ENCODE data around the gene TMEM176B.

GRCh38 chr7:150824379-150825177, 24.4 kb upstream of the TMEM176B start:
- no peak for TF ChIP-seq POLR2A (IDR thresholded peaks at IDR 0.05)
- no peak for TF ChIP-seq CTCF (IDR thresholded peaks at IDR 0.05)

Measured in Peyer's patch (tissue), 4 donors.